GM10847 (cell line): ENCODE data around the gene RAPGEF1.

Experiments used
- POLR2A ChIP-seq: IDR thresholded peaks from 2 replicates; pipeline ENCODE4 v1.6.1; 2011; ENCODE audit not compliant: insufficient read length; ENCODE audit errors: extremely low read depth

RAPGEF1 gene

GRCh38 chr9:131625508-131625787, 114.4 kb downstream of the RAPGEF1 start:
- TF ChIP-seq POLR2A, result no peak

DNA sequence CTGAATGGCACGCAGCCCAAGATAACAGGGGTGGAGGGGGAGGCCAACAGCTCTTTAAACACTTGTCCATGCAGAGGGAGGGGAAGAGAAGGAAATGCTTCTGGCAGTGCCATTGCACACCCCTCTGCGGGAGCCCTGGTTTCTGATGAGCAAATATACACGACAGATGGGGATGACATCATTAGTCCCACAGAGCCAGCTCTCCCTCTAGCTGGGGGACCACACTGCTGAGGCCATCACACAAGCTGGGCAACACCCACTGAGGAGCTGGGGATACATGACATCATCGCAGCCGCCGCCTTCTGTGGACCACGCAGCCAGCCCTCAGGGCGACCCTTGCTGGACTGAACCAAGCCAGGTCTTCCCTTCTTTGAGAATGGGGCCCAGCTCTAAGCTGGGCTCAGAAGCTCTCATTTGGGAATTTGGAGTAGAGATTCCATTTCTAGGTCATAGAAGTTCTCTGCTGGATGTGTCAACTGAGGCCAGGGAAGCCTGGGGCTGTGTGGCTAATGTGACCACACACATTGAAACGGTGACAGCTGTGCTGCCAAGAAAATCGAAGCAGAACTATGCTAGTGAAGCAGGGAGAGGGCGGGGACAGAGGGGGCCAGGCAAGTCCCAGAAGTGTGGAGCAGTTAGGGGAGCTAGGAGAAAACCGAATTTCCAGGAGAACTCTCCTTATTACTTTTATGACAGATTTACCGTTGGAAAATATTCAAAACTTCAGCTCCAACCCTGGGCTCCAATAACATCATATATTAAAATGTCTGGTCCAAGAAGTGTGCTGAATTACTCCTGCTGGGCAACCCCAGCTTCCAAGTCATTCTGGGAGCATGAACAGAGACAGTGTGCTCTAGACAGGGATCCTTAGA, 115.0 kb downstream of the RAPGEF1 start:
- TF ChIP-seq POLR2A, result no peak

DNA sequence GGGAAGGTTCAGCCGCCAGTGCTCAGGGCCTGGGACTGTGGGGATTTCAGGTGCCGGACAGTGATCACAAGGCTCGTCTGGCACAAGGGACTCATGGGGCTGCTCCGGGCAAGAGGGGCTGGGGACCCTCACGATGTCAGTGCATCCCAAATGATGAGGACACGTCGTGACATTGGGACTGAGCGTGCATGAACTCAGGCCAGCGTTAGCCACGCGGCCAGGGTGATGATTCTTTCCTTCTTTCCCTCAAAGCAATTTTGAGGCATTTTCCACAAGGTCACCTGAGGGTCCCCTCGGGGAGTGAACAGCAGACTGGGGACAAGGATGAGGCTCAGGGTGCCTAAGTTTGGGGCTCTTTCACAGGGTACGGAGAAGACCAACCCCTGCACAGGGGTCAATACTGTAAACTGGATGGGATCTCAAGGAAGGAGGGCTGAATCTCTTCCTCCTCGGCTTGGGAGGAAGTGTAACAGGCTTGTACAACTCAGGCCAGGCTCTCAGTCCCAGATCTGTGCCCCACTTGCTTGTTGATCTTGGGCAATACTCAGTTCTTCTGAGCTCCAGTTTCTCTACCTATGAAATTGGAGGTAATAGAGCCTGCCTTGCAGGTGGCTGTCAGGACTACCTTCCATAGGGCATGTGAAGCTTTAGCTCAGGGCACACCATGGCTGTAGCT, 116.1 kb downstream of the RAPGEF1 start:
- TF ChIP-seq POLR2A, result no peak

GRCh38 chr9:131622523-131622922, 117.4 kb downstream of the RAPGEF1 start:
- TF ChIP-seq POLR2A, result no peak

DNA sequence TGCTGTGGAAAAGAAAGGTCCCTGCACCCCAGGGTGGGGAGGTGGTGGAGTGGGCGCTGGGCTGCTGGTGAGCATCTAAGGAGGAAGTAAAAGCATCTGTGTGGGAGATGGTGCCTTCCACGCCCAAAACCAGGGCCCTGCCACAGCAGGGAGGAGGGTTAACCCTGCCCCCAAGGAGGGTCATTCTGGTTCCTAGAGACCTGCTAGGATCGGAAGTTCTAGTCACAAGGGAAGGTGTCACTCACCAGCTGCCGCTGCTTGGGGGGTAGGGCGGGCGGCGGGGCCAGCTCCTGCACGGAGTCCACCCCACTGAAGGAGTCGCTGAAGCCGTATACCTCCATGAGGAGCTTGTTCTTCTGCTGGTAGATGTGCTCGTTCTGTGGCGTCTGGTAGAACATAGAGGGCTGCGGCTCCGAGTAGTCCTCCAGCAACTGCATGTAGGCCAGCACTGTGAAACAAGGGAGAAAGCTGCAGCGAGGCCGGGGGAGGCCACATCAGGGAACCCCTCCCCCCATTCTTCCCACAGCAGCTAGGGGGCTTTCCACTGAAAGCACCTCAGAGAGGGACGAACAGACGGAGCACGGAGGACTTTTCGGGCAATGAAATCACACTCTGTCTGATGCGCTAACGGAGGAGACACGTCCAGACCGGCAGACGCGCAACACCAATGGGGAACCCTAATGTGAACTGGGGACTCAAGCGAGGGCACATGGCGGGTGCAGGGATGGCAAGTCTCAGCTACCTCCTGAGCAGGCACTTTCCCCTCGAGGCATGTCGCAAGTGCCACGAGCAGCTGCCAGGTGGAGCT, 118.1 kb downstream of the RAPGEF1 start:
- no peak for TF ChIP-seq POLR2A

GRCh38 chr9:131620764-131621520, 118.9 kb downstream of the RAPGEF1 start:
- TF ChIP-seq POLR2A, result no peak

DNA sequence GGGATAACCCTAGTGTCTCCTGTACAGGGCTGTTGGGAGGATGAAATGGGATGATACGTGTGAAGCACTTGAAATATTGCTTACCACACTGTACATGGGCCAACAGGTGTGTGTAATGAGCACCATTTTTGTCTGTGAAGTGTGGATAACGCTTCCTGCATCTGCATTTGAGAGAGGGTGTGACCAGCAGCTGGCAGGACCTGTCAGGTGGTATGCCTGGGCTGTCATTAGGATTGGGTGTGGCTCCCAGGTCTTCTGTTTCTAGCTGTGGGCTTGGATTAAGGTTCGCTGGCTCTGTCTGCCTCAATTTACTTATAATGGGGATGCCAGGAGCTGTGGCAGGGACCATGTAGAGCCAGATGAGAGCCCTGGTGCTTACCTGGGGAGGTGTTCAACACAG, 120.2 kb downstream of the RAPGEF1 start:
- no peak for TF ChIP-seq POLR2A

DNA sequence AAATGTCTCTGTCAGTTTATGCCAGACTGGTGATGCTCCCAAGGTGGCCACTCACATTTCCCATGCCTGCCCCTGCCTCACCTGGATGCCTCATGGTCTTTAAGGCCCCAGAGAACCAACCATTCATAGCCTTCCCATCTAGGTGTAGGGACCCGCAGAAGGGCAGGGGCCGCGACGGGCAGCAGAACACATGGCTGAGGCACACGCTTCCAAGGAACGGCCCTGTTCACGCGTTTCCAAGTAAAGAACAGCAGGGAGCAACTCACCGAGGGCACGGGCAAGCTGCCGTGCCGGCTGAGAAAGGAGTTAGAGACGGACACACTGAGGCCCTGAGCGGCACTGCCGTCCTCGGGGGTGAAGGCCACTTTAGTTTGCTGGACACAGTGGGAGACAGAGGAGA, 121.1 kb downstream of the RAPGEF1 start:
- TF ChIP-seq POLR2A, result no peak

DNA sequence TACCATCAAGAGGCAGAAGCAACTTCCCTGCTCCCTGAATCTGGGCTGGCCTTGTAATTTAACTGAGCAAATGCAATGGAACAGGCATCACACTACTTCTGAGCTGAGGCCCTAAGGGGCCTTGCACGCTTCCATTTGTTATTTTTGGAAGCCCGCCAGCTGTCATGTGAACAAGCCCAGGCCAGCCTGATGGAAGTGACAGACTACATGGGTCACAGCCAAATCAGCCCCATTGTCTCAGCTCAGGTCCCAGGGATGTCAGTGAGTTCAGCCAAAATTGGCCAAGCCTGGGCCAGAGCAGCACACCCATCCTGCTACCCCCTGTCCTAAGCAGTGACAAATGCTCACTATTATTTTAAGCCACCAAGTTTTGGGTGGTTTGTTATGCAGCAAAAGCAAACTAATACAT, 121.8 kb downstream of the RAPGEF1 start:
- no peak for TF ChIP-seq POLR2A

DNA sequence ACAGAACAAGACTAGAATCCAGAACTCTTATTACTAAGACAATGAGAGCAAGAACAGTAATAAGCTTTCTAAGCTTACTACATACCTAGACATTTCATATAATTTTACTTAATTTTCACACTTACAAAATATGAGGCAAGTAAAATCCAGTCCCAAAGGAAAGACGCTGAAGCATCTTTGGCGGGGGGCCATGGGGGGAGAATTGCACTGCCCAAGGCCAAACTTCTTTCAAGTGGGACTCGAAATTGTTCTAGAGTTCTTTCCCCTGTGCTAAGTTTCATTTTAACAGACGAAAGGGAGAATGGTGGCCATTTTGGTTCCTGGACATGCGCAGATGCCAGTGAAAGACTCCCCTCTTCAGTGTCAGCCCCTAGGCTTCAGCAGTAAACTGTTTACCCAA, 122.3 kb downstream of the RAPGEF1 start:
- TF ChIP-seq POLR2A, result no peak

- no peak for TF ChIP-seq POLR2A
Measured at GRCh38 chr9:131616983-131617604, 122.8 kb downstream of the RAPGEF1 start.

- TF ChIP-seq POLR2A, result no peak
Measured at GRCh38 chr9:131614340-131614915, 125.4 kb downstream of the RAPGEF1 start.

- no peak for TF ChIP-seq POLR2A
Measured at GRCh38 chr9:131613921-131614320, 126.0 kb downstream of the RAPGEF1 start.

DNA sequence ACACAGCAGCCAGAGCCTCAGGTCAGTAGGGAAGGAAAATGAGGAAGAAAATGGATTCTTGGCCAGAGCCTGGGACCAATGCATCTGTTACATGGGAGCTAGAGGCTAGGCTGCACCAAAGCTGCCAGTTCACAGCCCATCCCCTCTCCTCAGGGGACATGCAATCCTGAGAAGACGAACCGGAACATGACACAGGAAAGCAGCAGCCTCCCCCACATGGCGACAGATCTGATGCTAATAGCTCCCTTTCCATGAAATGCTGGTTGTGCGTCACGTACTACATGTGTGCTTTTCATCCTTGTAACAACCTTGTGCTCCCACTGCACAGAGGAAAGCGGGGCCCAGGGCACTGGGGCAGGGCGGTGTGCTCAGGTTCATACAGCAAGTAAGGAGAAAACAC, 127.0 kb downstream of the RAPGEF1 start:
- no peak for TF ChIP-seq POLR2A
